Cardiac fibroblast (primary cell): ENCODE results near the gene MAP4K4.

Experiments
- DNase-seq, 2 donors: peaks; one replicate each; pipeline versions ENCODE4 v3.0.0 to v3.0.0-alpha.2; 2010; ENCODE audit warnings: low read depth in 2 of 2
- H3K4me3 ChIP-seq, 2 donors: replicated peaks in 1 of 2; 1 replicate in 1 of 2; 2 replicates in 1 of 2; pipeline ENCODE4 v1.5.1; 2011; ENCODE audit warnings: low read depth in 2 of 2, low read length in 2 of 2, mild to moderate bottlenecking in 2 of 2, moderate library complexity in 1 of 2
- CTCF ChIP-seq: IDR thresholded peaks from one replicate; pipeline ENCODE4 v1.5.1; 2011; ENCODE audit warnings: low read depth, mild to moderate bottlenecking, low read length, inconsistent platforms

MAP4K4 gene

GRCh38 chr2:101720732-101721131 lies 23.2 kb downstream of the MAP4K4 start:
- no peak overlapping the region for H3K4me3 ChIP-seq

GRCh38 chr2:101722864-101723263 lies 25.4 kb downstream of the MAP4K4 start:
- no peak overlapping the region for H3K4me3 ChIP-seq
- no peak for DNase-seq
- TF ChIP-seq CTCF: no peak

More at GRCh38 chr2:101720732-101721131, 23.2 kb downstream of the MAP4K4 start:
- peak in 1 of 2 donors; percentile 45 for DNase-seq
- TF ChIP-seq CTCF: no peak

GRCh38 chr2:101723371-101724124 lies 26.0 kb downstream of the MAP4K4 start:
- DNase-seq: no peak
- H3K4me3 ChIP-seq: no peak overlapping the region
- TF ChIP-seq CTCF: no peak

- DNase-seq: no peak
Measured at GRCh38 chr2:101724125-101724474, 26.6 kb downstream of the MAP4K4 start.

GRCh38 chr2:101725038-101725437 lies 27.5 kb downstream of the MAP4K4 start:
- DNase-seq: no peak
- TF ChIP-seq CTCF: no peak
- no peak overlapping the region for H3K4me3 ChIP-seq

More at GRCh38 chr2:101724125-101724474, 26.6 kb downstream of the MAP4K4 start:
- TF ChIP-seq CTCF: no peak
- H3K4me3 ChIP-seq: no peak overlapping the region

GRCh38 chr2:101725515-101726192 lies 28.1 kb downstream of the MAP4K4 start:
- peak in 1 of 2 donors; percentile 54 for DNase-seq
- H3K4me3 ChIP-seq: no peak overlapping the region
- peak; percentile 39 for TF ChIP-seq CTCF
